Caco-2 (cell line): ENCODE results near the gene TPTE2. TPM values are rescaled to one million over a fixed set of nuclear protein-coding genes. Genes with fewer than 3 reads are reported as not detected.

ENCODE experiments used
- BruUV-seq: library from RNA; stranded (reverse); fragments of 400-500 nt; replicated peaks from 2 replicates; lab custom pipeline; 2021; lab: Mats Ljungman, UMichigan
- CTCF ChIA-PET: fragments of 300-600 bp; sonication (Branson Sonifier 250); formaldehyde crosslinking; loops from one replicate; lab custom pipeline; 2022; ENCODE audit warnings: antibody characterized with exemption; lab: Charles Lee
- POLR2A ChIA-PET: fragments of 300-600 bp; sonication (Branson Sonifier 250); formaldehyde crosslinking; loops from one replicate; lab custom pipeline; 2022; ENCODE audit warnings: antibody characterized with exemption; lab: Charles Lee
- DNase-seq, 2 experiments: peaks; one replicate each; pipeline versions ENCODE4 v3.0.0 to v3.0.0-alpha.2; 2020 to 2022
- H3K27me3 ChIP-seq: replicated peaks from 2 replicates; pipeline ENCODE4 v1.6.0; 2011; ENCODE audit warnings: low read length; ENCODE audit not compliant: control insufficient read depth, insufficient read depth
- H3K36me3 ChIP-seq: 2 replicates; pipeline ENCODE4 v1.5.1; 2011; ENCODE audit warnings: low read length; ENCODE audit not compliant: control insufficient read depth, insufficient read depth
- H3K4me1 ChIP-seq: fragments of 250-450 bp; sonication (Bioruptor Pico); 2 replicates; pipeline ENCODE4 v1.5.1; 2020; ENCODE audit warnings: mild to moderate bottlenecking
- H3K4me3 ChIP-seq: 2 replicates; pipeline ENCODE4 v1.5.1; 2011; ENCODE audit warnings: low read depth, mild to moderate bottlenecking, control low read depth, low read length
- H3K9me3 ChIP-seq: fragments of 250-450 bp; sonication (Bioruptor Pico); 2 replicates; pipeline ENCODE4 v1.5.1; 2020; ENCODE audit warnings: mild to moderate bottlenecking, moderate library complexity
- H3K27ac Mint-ChIP-seq: one replicate; pipeline ENCODE4 v1.8.0; 2022; ENCODE audit warnings: mixed read lengths; ENCODE audit not compliant: unreplicated experiment
- H3K27me3 Mint-ChIP-seq: one replicate; pipeline ENCODE4 v1.8.0; 2022; ENCODE audit warnings: mixed read lengths; ENCODE audit not compliant: insufficient read depth, unreplicated experiment
- H3K36me3 Mint-ChIP-seq: one replicate; pipeline ENCODE4 v1.8.0; 2022; ENCODE audit warnings: mild to moderate bottlenecking, mixed read lengths; ENCODE audit not compliant: insufficient read depth, unreplicated experiment
- H3K4me1 Mint-ChIP-seq: one replicate; pipeline ENCODE4 v1.8.0; 2022; ENCODE audit warnings: low read depth, mixed read lengths; ENCODE audit not compliant: unreplicated experiment
- H3K4me3 Mint-ChIP-seq: one replicate; pipeline ENCODE4 v1.8.0; 2022; ENCODE audit warnings: mild to moderate bottlenecking, moderate library complexity, mixed read lengths; ENCODE audit not compliant: unreplicated experiment
- H3K9me3 Mint-ChIP-seq: one replicate; pipeline ENCODE4 v1.8.0; 2022; ENCODE audit warnings: mixed read lengths; ENCODE audit not compliant: unreplicated experiment
- intact Hi-C: fragments of 100-400 bp; cut with micrococcal nuclease; formaldehyde crosslinking; loops from one replicate; pipeline ENCODE4 v1.10.0; 2022; ENCODE audit not compliant: unreplicated experiment
- total RNA-seq: library from RNA; stranded (reverse); gene quantifications from 2 replicates; pipeline ENCODE4 v1.2.3, GENCODE V29; 2022
- TF ChIP-seq, protein P1 (sequence below), 2 experiments: fragments of 200-600 bp in 1 of 2; IDR thresholded peaks; 1 replicate in 1 of 2; 2 replicates in 1 of 2; pipeline versions ENCODE4 v1.5.1 to v1.8.0; 2011 to 2022; ENCODE audit warnings: antibody characterized with exemption in 1 of 2, control low read depth in 1 of 2, inconsistent platforms in 1 of 2, low read depth in 1 of 2, low read length in 1 of 2, mild to moderate bottlenecking in 1 of 2, moderate library complexity in 1 of 2; ENCODE audit not compliant: insufficient read depth in 1 of 2, severe bottlenecking in 1 of 2, unreplicated experiment in 1 of 2

Gene TPTE2
- total RNA-seq, 1 experiment from 2014 or later: not detected

DNA sequence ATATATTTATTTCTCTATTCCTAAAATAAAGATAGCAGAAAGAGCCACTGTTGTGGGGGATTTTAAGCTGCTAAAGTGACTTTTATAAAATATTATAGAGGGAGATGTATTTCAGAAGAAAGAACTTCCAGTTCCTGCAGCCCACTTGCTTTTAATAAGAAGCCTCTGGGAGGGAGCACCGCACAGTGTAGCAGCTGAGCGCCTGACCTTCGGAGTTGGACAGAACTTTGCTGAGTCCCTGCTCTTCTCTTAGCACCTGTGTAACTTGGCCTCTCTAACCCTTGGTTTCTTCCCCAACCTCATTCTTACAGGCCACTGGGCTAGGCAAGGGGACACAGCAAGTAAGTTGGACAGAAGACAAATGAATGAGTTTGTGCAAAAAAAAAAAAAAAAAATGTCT is 34.8 kb upstream of the TPTE2 start:
- H3K9me3 Mint-ChIP-seq: no peaks in the 10 kb centered on the region
- no TSS peak for BruUV-seq
- H3K4me3 ChIP-seq: no peak overlapping the region
- intact Hi-C loops: loop anchor here (10.0 kb wide), 1 partner anchor 359 kb away; the partner anchor contains the start of gene ZMYM2
- no peaks in the 10 kb centered on the region for H3K27me3 Mint-ChIP-seq
- H3K27me3 ChIP-seq: no peaks in the 10 kb centered on the region
- H3K4me1 ChIP-seq: peaks cover 61% of the 10 kb centered on the region
- ChIA-PET POLR2A (no interaction called here), CTCF (interaction anchor here (0.7 kb wide), 1 partner anchor 592 kb away, joined by 5 read pairs; no protein-coding TSS in a partner anchor)
- H3K9me3 ChIP-seq: no peaks in the 10 kb centered on the region
- no peaks in the 10 kb centered on the region for H3K36me3 Mint-ChIP-seq
- peak overlapping the region; percentile 6 for H3K27ac Mint-ChIP-seq
- peaks cover 45% of the 10 kb centered on the region for H3K4me1 Mint-ChIP-seq
- H3K36me3 ChIP-seq: no peaks in the 10 kb centered on the region
- DNase-seq: peak in 1 of 2 experiments; percentile 14
- TF ChIP-seq, protein P1, sequence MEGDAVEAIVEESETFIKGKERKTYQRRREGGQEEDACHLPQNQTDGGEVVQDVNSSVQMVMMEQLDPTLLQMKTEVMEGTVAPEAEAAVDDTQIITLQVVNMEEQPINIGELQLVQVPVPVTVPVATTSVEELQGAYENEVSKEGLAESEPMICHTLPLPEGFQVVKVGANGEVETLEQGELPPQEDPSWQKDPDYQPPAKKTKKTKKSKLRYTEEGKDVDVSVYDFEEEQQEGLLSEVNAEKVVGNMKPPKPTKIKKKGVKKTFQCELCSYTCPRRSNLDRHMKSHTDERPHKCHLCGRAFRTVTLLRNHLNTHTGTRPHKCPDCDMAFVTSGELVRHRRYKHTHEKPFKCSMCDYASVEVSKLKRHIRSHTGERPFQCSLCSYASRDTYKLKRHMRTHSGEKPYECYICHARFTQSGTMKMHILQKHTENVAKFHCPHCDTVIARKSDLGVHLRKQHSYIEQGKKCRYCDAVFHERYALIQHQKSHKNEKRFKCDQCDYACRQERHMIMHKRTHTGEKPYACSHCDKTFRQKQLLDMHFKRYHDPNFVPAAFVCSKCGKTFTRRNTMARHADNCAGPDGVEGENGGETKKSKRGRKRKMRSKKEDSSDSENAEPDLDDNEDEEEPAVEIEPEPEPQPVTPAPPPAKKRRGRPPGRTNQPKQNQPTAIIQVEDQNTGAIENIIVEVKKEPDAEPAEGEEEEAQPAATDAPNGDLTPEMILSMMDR (IDR thresholded peaks at IDR 0.05; ENCODE audit: insufficient read depth in 1 of 2, low read depth in 1 of 2, low read length in 1 of 2, severe bottlenecking in 1 of 2, unreplicated experiment in 1 of 2): no peak
- no peak overlapping the region for H3K4me3 Mint-ChIP-seq

DNA sequence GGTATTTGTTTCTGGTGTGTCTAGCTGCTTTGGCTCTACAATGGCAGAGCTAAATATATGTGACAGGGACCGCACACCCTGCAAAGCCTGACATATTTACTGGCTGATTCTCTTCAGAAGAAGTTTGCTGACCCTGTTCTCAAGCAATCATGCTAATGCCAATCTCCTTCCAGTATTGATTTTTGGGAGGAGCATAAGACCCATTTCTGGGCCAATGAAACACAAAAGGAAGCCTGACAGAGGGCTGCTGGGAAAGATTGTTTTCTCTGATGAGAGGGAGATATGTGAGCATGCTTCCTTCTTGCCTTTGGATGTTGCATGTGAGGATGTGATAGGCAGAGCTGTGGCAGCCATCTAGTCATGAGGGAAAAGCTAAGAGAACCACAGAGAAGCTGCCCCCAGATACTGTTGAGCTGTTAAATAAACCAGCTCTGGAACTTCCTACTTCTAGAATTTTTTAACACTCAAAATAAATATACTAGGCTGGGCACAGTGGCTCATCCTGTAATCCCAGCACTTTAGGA is 31.4 kb upstream of the TPTE2 start:
- intact Hi-C loops: loop anchor here (10.0 kb wide), 1 partner anchor 362 kb away; the partner anchor contains the start of gene ZMYM2
- TF ChIP-seq, protein P1 (IDR thresholded peaks at IDR 0.05; ENCODE audit: insufficient read depth in 1 of 2, low read depth in 1 of 2, low read length in 1 of 2, severe bottlenecking in 1 of 2, unreplicated experiment in 1 of 2): no peak
- Mint-ChIP-seq H3K4me1 (peaks cover 35% of the 10 kb centered on the region), H3K9me3 (no peaks in the 10 kb centered on the region), H3K27ac (no peak overlapping the region), H3K27me3 (no peaks in the 10 kb centered on the region), H3K4me3 (no peak overlapping the region), H3K36me3 (no peaks in the 10 kb centered on the region)
- BruUV-seq: no TSS peak
- H3K4me3 ChIP-seq: no peak overlapping the region
- H3K36me3 ChIP-seq: no peaks in the 10 kb centered on the region
- peaks cover 39% of the 10 kb centered on the region for H3K4me1 ChIP-seq
- no peaks in the 10 kb centered on the region for H3K27me3 ChIP-seq
- POLR2A ChIA-PET: no interaction called here
- DNase-seq: peak in 1 of 2 experiments; percentile 8
- CTCF ChIA-PET: no interaction called here
- no peaks in the 10 kb centered on the region for H3K9me3 ChIP-seq

DNA sequence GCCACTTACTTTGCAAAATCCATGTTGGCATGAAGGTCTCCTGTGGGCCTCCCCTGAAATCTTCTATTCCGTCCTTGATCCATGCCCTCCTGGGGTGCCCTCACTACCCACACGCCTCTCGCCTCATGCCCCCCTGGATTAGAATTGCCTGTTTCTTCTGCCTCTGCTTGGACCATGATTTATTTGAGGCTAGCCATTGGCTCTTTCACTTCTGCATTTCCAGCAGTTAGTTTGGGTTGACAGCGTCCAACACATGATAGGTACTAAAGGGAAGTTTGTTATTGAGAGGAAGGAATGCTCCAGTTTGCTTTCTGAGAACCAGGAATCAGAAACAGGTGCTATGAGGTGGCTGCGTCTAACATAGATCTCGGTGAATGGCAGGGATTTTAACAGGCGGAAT is 30.5 kb upstream of the TPTE2 start:
- no peak for DNase-seq
- Histone ChIP-seq H3K27me3 (no peaks in the 10 kb centered on the region), H3K4me1 (peaks cover 31% of the 10 kb centered on the region), H3K36me3 (no peaks in the 10 kb centered on the region), H3K4me3 (no peak overlapping the region), H3K9me3 (no peaks in the 10 kb centered on the region)
- no TSS peak for BruUV-seq
- Mint-ChIP-seq H3K36me3 (no peaks in the 10 kb centered on the region), H3K4me3 (no peak overlapping the region), H3K9me3 (no peaks in the 10 kb centered on the region), H3K4me1 (peaks cover 26% of the 10 kb centered on the region), H3K27me3 (no peaks in the 10 kb centered on the region), H3K27ac (no peak overlapping the region)
- ChIA-PET POLR2A (no interaction called here), CTCF (no interaction called here)
- TF ChIP-seq, protein P1 (IDR thresholded peaks at IDR 0.05; ENCODE audit: insufficient read depth in 1 of 2, low read depth in 1 of 2, low read length in 1 of 2, severe bottlenecking in 1 of 2, unreplicated experiment in 1 of 2): no peak
- intact Hi-C loops: loop anchor here (10.0 kb wide), 1 partner anchor 363 kb away; the partner anchor contains the start of gene ZMYM2
